IMR-90 (cell line): Measurements from ENCODE around the gene MRE11. TPM values are rescaled to one million over a fixed set of nuclear protein-coding genes. Genes with fewer than 3 reads are reported as not detected.
A peak's percentile ranks its signal among the peaks of the same experiment; 100 is the strongest.

Source experiments
- ATAC-seq: fragments of 200-7000 bp; cut with Tn5 transposase; 2 replicates; pipeline ENCODE4 v1.9.1; 2020; ENCODE audit warnings: low read depth, mild to moderate bottlenecking, moderate library complexity
- BruUV-seq: library from RNA; stranded (reverse); fragments of 400-500 nt; replicated peaks from 2 replicates; lab custom pipeline; 2021; lab: Mats Ljungman, UMichigan
- CTCF ChIA-PET: fragments of 300-600 bp; formaldehyde crosslinking; extraction: SDS; loops from one replicate; lab custom pipeline; 2021; ENCODE audit warnings: antibody characterized with exemption; lab: Yijun Ruan, JAX
- POLR2A ChIA-PET: fragments of 300-600 bp; sonication (Branson Sonifier 250); formaldehyde crosslinking; loops from one replicate; lab custom pipeline; 2022; ENCODE audit warnings: antibody characterized with exemption; ENCODE audit not compliant: unreplicated experiment; lab: Charles Lee
- DNase-seq: peaks from one replicate; pipeline ENCODE4 v3.0.0; 2013
- H2AFZ ChIP-seq: replicated peaks from 2 replicates; pipeline ENCODE3; 2013; ENCODE audit warnings: low read length, mild to moderate bottlenecking; ENCODE audit not compliant: poor library complexity
- H2AK5ac ChIP-seq: 2 replicates; pipeline ENCODE4 v1.6.1; 2013; ENCODE audit warnings: low read depth, low read length, inconsistent platforms
- H2AK9ac ChIP-seq: replicated peaks from 2 replicates; pipeline ENCODE3; 2013; ENCODE audit warnings: mild to moderate bottlenecking, low read depth, low read length, moderate library complexity; ENCODE audit not compliant: poor library complexity
- H2BK120ac ChIP-seq: 2 replicates; pipeline ENCODE4 v1.6.1; 2013; ENCODE audit warnings: low read depth, low read length, inconsistent platforms
- H2BK15ac ChIP-seq: 3 replicates; pipeline ENCODE4 v1.6.1; 2013; ENCODE audit warnings: low read depth, low read length, inconsistent platforms
- H2BK20ac ChIP-seq: 2 replicates; pipeline ENCODE4 v1.6.1; 2013; ENCODE audit warnings: low read depth, mild to moderate bottlenecking, inconsistent platforms, low read length, moderate library complexity
- H2BK5ac ChIP-seq: 2 replicates; pipeline ENCODE4 v1.6.1; 2013; ENCODE audit warnings: mild to moderate bottlenecking, low read depth, low read length, inconsistent platforms; ENCODE audit not compliant: poor library complexity, severe bottlenecking
- H3K14ac ChIP-seq: replicated peaks from 2 replicates; pipeline ENCODE4 v1.6.1; 2013; ENCODE audit warnings: low read depth, low read length, inconsistent platforms
- H3K18ac ChIP-seq: 2 replicates; pipeline ENCODE4 v1.6.1; 2013; ENCODE audit warnings: low read depth, low read length, control low read depth
- H3K23ac ChIP-seq: 2 replicates; pipeline ENCODE4 v1.6.1; 2013; ENCODE audit warnings: low read depth, low read length, inconsistent platforms
- H3K27ac ChIP-seq: 2 replicates; pipeline ENCODE4 v1.5.1; 2013; ENCODE audit warnings: mild to moderate bottlenecking, control low read depth, low read length; ENCODE audit not compliant: insufficient read depth
- H3K27me3 ChIP-seq: 2 replicates; pipeline ENCODE4 v1.6.1; 2013; ENCODE audit warnings: low read length; ENCODE audit not compliant: control insufficient read depth, insufficient read depth
- H3K36me3 ChIP-seq: 2 replicates; pipeline ENCODE4 v1.6.1; 2013; ENCODE audit warnings: low read length, mixed read lengths; ENCODE audit not compliant: control insufficient read depth, insufficient read depth
- H3K4ac ChIP-seq: 2 replicates; pipeline ENCODE4 v1.6.1; 2013; ENCODE audit warnings: low read depth, low read length, inconsistent platforms
- H3K4me1 ChIP-seq: 2 replicates; pipeline ENCODE4 v1.6.1; 2013; ENCODE audit warnings: low read length, mixed read lengths; ENCODE audit not compliant: control insufficient read depth, insufficient read depth
- H3K4me2 ChIP-seq: 2 replicates; pipeline ENCODE4 v1.6.1; 2013; ENCODE audit warnings: low read depth, mild to moderate bottlenecking, control low read depth, low read length, moderate library complexity
- H3K4me3 ChIP-seq: 2 replicates; pipeline ENCODE4 v1.5.1; 2013; ENCODE audit warnings: low read depth, mild to moderate bottlenecking, control low read depth, low read length, moderate library complexity; ENCODE audit not compliant: insufficient read depth
- H3K56ac ChIP-seq: 2 replicates; pipeline ENCODE4 v1.6.1; 2013; ENCODE audit warnings: low read length, inconsistent platforms; ENCODE audit not compliant: insufficient read depth; ENCODE audit errors: extremely low read depth
- H3K79me1 ChIP-seq, 2 experiments: 2 replicates each; pipeline ENCODE4 v1.6.1; 2013; ENCODE audit warnings: low read length in 2 of 2, inconsistent platforms in 1 of 2, low read depth in 1 of 2
- H3K9ac ChIP-seq: 2 replicates; pipeline ENCODE4 v1.6.1; 2013; ENCODE audit warnings: low read depth, low read length, control low read depth
- H3K9me1 ChIP-seq: 2 replicates; pipeline ENCODE4 v1.6.1; 2013; ENCODE audit warnings: low read length, inconsistent platforms; ENCODE audit not compliant: insufficient read depth
- H3K9me3 ChIP-seq: 2 replicates; pipeline ENCODE4 v1.6.1; 2013; ENCODE audit warnings: low read length; ENCODE audit not compliant: control insufficient read depth, insufficient read depth
- H4K20me1 ChIP-seq: 2 replicates; pipeline ENCODE4 v1.6.1; 2013; ENCODE audit warnings: low read length, inconsistent platforms; ENCODE audit not compliant: insufficient read depth
- H4K5ac ChIP-seq: 2 replicates; pipeline ENCODE4 v1.6.1; 2013; ENCODE audit warnings: mild to moderate bottlenecking, low read depth, low read length, control low read depth
- H4K8ac ChIP-seq, 2 experiments: 2 replicates each; pipeline ENCODE4 v1.6.1; 2013; ENCODE audit warnings: low read depth in 2 of 2, low read length in 2 of 2, control low read depth in 1 of 2, inconsistent platforms in 1 of 2
- H4K91ac ChIP-seq: 2 replicates; pipeline ENCODE4 v1.6.1; 2013; ENCODE audit warnings: low read depth, low read length, inconsistent platforms; ENCODE audit not compliant: insufficient read depth
- BHLHE40 ChIP-seq: fragments of 150-350 bp; IDR thresholded peaks from 2 replicates; pipeline ENCODE4 v1.6.1; 2016; ENCODE audit warnings: mild to moderate bottlenecking, low read depth, low read length
- CEBPB ChIP-seq: IDR thresholded peaks from 2 replicates; pipeline ENCODE4 v1.6.1; 2012; ENCODE audit warnings: low read depth, low read length, improper control_type of control experiment
- CHD1 ChIP-seq: IDR thresholded peaks from 2 replicates; pipeline ENCODE4 v1.6.1; 2012; ENCODE audit warnings: low read depth, low read length, improper control_type of control experiment
- CTCF ChIP-seq: conservative IDR thresholded peaks from 2 replicates; pipeline ENCODE4 v1.5.1; 2012; ENCODE audit warnings: mild to moderate bottlenecking, low read depth, low read length, improper control_type of control experiment
- ELK1 ChIP-seq: fragments of 150-350 bp; IDR thresholded peaks from 2 replicates; pipeline ENCODE4 v1.6.1; 2016; ENCODE audit warnings: low read depth, mild to moderate bottlenecking, low read length, moderate library complexity, borderline replicate concordance
- FOS ChIP-seq: fragments of 150-350 bp; IDR thresholded peaks from 2 replicates; pipeline ENCODE4 v1.6.1; 2016; ENCODE audit warnings: low read depth, low read length
- MAFK ChIP-seq: IDR thresholded peaks from 2 replicates; pipeline ENCODE4 v1.6.1; 2012; ENCODE audit warnings: low read depth, low read length, improper control_type of control experiment
- MAZ ChIP-seq: IDR thresholded peaks from 2 replicates; pipeline ENCODE4 v1.6.1; 2012; ENCODE audit warnings: low read depth, mild to moderate bottlenecking, low read length, improper control_type of control experiment, moderate library complexity, borderline replicate concordance
- MXI1 ChIP-seq: IDR thresholded peaks from 2 replicates; pipeline ENCODE4 v1.6.1; 2012; ENCODE audit warnings: low read depth, mild to moderate bottlenecking, low read length, moderate library complexity, borderline replicate concordance
- NFE2L2 ChIP-seq: fragments of 150-350 bp; IDR thresholded peaks from 2 replicates; pipeline ENCODE4 v1.6.1; 2016; ENCODE audit warnings: low read depth, mild to moderate bottlenecking, low read length
- POLR2A ChIP-seq: IDR thresholded peaks from 2 replicates; pipeline ENCODE4 v1.6.1; 2012; ENCODE audit warnings: mild to moderate bottlenecking, low read depth, low read length
- RCOR1 ChIP-seq: IDR thresholded peaks from 2 replicates; pipeline ENCODE4 v1.6.1; 2012; ENCODE audit warnings: mild to moderate bottlenecking, low read length, improper control_type of control experiment; ENCODE audit not compliant: insufficient replicate concordance
- RFX5 ChIP-seq: IDR thresholded peaks from 2 replicates; pipeline ENCODE4 v1.8.0; 2012; ENCODE audit warnings: low read depth, mild to moderate bottlenecking, low read length, moderate library complexity
- SMC3 ChIP-seq: fragments of 150-350 bp; IDR thresholded peaks from 2 replicates; pipeline ENCODE4 v1.6.1; 2016; ENCODE audit warnings: low read depth, mild to moderate bottlenecking, antibody characterized with exemption, low read length, moderate library complexity
- USF2 ChIP-seq: fragments of 150-350 bp; IDR thresholded peaks from 2 replicates; pipeline ENCODE4 v1.6.1; 2017; ENCODE audit warnings: mild to moderate bottlenecking, antibody characterized with exemption, low read length, low read depth
- WGBS, 2 experiments: methylation state at CpG; one replicate each; pipeline versions ENCODE4 v1.1.5 to v1.1.7; 2013; ENCODE audit warnings: missing lambda C conversion rate in 2 of 2; ENCODE audit not compliant: insufficient read length in 1 of 2; ENCODE audit errors: extremely low coverage in 2 of 2; 5-methylcytosine and 5-hydroxymethylcytosine counted together
- dilution Hi-C: fragments of 300-500 bp; cut with HindIII; formaldehyde crosslinking; loops from one replicate; pipeline ENCODE4 v1.14.3; 2018; ENCODE audit warnings: low sequenced_read_pairs; ENCODE audit not compliant: unreplicated experiment
- in situ Hi-C: fragments of 300-500 bp; cut with MboI; formaldehyde crosslinking; loops from 3 replicates; pipeline ENCODE4 v1.14.3; 2019; ENCODE audit warnings: low sequenced_read_pairs, inconsistent platforms, mixed read lengths
- intact Hi-C: fragments of 100-400 bp; cut with micrococcal nuclease; formaldehyde crosslinking; loops from 2 replicates; pipeline ENCODE4 v1.10.0; 2022
- polyA plus RNA-seq, 3 experiments: library from polyadenylated mRNA; depleted of rRNA; stranded (reverse); fragments of >200 nt; gene quantifications; 2 replicates each; pipeline ENCODE4 v1.2.3, GENCODE V29; 2012; ENCODE audit warnings: low replicate concordance in 1 of 3
- total RNA-seq: library from RNA; depleted of rRNA; stranded (reverse); fragments of >200 nt; gene quantifications from 2 replicates; pipeline ENCODE4 v1.2.3, GENCODE V29; 2012

MRE11 gene
- total and polyA plus RNA-seq, 2 of the 4 experiments (the other 2 are of a cell fraction) = 9.0 to 15.6 TPM

GRCh38 chr11:94504689-94505293 lies 11.1 kb upstream of the MRE11 start:
- Histone ChIP-seq H2AK5ac (no peak overlapping the region), H3K36me3 (no peaks in the 10 kb centered on the region; the same call in 1 of the 2 replicates), H3K14ac (no peak overlapping the region), H4K8ac (no peak overlapping the region), H3K9ac (no peak overlapping the region), H4K5ac (no peak overlapping the region), H3K23ac (no peak overlapping the region), H3K27ac (no peak overlapping the region), H2BK120ac (no peak overlapping the region), H3K9me1 (no peaks in the 10 kb centered on the region), H2BK20ac (no peak overlapping the region), H3K4me3 (no peak overlapping the region), H2BK5ac (no peak overlapping the region), H2BK15ac (no peak overlapping the region), H3K4ac (no peak overlapping the region), H3K79me1 (no peaks in the 10 kb centered on the region), H3K18ac (no peak overlapping the region), H3K4me1 (no peaks in the 10 kb centered on the region), H3K56ac (no peak overlapping the region), H3K4me2 (no peak overlapping the region), H4K91ac (no peak overlapping the region), H4K20me1 (no peaks in the 10 kb centered on the region), H3K27me3 (no peaks in the 10 kb centered on the region; the same call in 1 of the 2 replicates), H2AK9ac (no peak overlapping the region), H2AFZ (no peak overlapping the region), H3K9me3 (no peaks in the 10 kb centered on the region)
- no CpG with 5 or more reads among the region's 3 CpGs for WGBS, 2 experiments
- no TSS peak for BruUV-seq
- intact Hi-C loops (loop anchor here (1.0 to 5.0 kb wide), 3 partner anchors 609 to 1272 kb away; partner anchors contain the start of genes C11orf54 and TAF1D), in situ Hi-C loops (loop anchor here (5.0 to 10.0 kb wide), 2 partner anchors 332 to 610 kb away; no protein-coding TSS in a partner anchor), dilution Hi-C loops (no loop called here)
- ATAC-seq (peak; percentile 67), DNase-seq (peak; percentile 68)
- ChIA-PET POLR2A (interaction anchor here (0.6 kb wide), 1 partner anchor 10 kb away, joined by 3 read pairs; no protein-coding TSS in a partner anchor), CTCF (interaction anchor here (0.7 to 1.4 kb wide), 7 partner anchors 10 to 609 kb away, joined by 3 to 7 read pairs (median 4); no protein-coding TSS in a partner anchor)
- TF ChIP-seq POLR2A (no peak), MXI1 (no peak), SMC3 (peak; percentile 67), RCOR1 (no peak), MAZ (no peak), BHLHE40 (no peak), CEBPB (no peak), ELK1 (no peak), MAFK (no peak), CTCF (peak; percentile 75), USF2 (no peak), FOS (no peak), CHD1 (no peak), NFE2L2 (no peak), RFX5 (no peak)
